ENCODE results near the gene CYP27C1.

DNA sequence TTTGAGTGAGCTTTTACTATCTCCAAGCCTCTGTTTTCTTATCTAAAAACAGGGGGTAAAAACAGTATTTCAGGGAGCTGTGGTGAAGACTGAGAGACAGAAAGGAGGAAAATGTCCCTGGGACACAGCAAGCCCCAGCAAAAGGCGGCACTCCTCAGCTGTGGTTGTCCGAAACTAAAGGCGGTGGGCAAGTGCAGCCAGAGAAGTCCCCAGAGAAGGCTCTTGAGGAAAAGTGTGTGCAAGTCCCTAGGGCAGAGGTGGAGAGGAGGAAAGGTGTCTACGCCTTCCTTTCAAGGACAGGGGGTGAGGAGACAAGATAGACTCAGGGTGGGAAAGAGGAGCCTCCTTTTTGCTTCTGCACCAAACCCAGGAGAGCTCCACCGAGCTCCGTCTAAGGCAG, 45.5 kb downstream of the CYP27C1 start:
- TF ChIP-seq, protein P1, sequence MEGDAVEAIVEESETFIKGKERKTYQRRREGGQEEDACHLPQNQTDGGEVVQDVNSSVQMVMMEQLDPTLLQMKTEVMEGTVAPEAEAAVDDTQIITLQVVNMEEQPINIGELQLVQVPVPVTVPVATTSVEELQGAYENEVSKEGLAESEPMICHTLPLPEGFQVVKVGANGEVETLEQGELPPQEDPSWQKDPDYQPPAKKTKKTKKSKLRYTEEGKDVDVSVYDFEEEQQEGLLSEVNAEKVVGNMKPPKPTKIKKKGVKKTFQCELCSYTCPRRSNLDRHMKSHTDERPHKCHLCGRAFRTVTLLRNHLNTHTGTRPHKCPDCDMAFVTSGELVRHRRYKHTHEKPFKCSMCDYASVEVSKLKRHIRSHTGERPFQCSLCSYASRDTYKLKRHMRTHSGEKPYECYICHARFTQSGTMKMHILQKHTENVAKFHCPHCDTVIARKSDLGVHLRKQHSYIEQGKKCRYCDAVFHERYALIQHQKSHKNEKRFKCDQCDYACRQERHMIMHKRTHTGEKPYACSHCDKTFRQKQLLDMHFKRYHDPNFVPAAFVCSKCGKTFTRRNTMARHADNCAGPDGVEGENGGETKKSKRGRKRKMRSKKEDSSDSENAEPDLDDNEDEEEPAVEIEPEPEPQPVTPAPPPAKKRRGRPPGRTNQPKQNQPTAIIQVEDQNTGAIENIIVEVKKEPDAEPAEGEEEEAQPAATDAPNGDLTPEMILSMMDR (IDR thresholded peaks at IDR 0.05 in 4 of 5, conservative IDR thresholded peaks at IDR 0.05 in 1 of 5) = no peak
- no peak for TF ChIP-seq POLR2A (IDR thresholded peaks at IDR 0.05)
